Measurements from ENCODE around the gene ABCA8. TPM values are rescaled to one million over a fixed set of nuclear protein-coding genes. Genes with fewer than 3 reads are reported as not detected.

ABCA8 gene
- total RNA-seq, 4 donors from 2014 or later, result 10.9 to 87.5 (median 21.2) TPM

DNA sequence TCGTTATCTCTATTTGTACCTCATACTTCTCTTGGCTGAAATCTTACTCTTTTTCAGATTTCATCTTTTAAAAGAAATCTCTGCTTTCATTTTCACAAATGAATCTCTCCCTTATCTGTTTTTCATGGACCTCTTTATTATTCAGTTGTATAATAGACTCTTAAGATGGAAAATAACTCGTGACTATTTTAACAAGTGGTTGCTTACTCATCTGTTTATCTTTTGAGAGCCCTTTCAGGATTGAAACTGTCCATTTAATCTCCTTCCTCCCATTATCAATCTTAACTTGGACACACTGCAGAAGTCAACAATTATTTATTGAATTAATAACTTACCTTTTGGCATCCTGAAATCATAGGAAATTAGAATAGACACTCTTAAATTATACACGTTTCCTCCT, 68.8 kb downstream of the ABCA8 start:
- no peak for DNase-seq
- Histone ChIP-seq H3K4me3 (no peak overlapping the region), H3K27ac (no peak overlapping the region), H3K9me3 (no peaks in the 10 kb centered on the region), H3K27me3 (no peaks in the 10 kb centered on the region), H3K4me1 (no peaks in the 10 kb centered on the region), H3K36me3 (no peaks in the 10 kb centered on the region)
- TF ChIP-seq, protein P1, sequence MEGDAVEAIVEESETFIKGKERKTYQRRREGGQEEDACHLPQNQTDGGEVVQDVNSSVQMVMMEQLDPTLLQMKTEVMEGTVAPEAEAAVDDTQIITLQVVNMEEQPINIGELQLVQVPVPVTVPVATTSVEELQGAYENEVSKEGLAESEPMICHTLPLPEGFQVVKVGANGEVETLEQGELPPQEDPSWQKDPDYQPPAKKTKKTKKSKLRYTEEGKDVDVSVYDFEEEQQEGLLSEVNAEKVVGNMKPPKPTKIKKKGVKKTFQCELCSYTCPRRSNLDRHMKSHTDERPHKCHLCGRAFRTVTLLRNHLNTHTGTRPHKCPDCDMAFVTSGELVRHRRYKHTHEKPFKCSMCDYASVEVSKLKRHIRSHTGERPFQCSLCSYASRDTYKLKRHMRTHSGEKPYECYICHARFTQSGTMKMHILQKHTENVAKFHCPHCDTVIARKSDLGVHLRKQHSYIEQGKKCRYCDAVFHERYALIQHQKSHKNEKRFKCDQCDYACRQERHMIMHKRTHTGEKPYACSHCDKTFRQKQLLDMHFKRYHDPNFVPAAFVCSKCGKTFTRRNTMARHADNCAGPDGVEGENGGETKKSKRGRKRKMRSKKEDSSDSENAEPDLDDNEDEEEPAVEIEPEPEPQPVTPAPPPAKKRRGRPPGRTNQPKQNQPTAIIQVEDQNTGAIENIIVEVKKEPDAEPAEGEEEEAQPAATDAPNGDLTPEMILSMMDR (IDR thresholded peaks at IDR 0.05), result no peak
- TF ChIP-seq POLR2A (IDR thresholded peaks at IDR 0.05), result no peak

DNA sequence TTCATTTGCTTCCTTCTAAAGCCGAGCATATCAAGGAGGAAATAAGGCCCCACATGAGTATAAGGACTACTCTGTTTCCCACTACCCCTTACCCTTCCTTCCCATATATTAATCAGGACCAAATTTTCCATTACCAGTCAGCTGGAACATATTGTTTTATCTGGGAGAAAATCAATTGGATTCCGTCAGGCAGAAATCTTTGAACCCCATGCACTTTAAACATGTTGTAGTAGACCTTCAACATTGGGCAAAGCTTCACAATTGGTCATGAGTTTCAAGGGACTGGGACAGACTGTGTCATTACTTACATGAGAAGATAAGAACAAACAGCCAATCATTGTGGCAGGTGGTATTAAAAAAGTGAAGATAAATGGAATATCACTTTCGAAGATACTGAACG, 70.3 kb downstream of the ABCA8 start:
- DNase-seq, result no peak
- Histone ChIP-seq H3K36me3 (peaks cover 0 to 8% (median 0%) of the 10 kb centered on the region in 3 donors), H3K4me1 (no peaks in the 10 kb centered on the region), H3K27me3 (no peaks in the 10 kb centered on the region), H3K27ac (no peak overlapping the region), H3K9me3 (peaks cover 0 to 7% (median 0%) of the 10 kb centered on the region in 4 donors), H3K4me3 (no peak overlapping the region)
- TF ChIP-seq POLR2A (IDR thresholded peaks at IDR 0.05), result no peak
- TF ChIP-seq, protein P1 (IDR thresholded peaks at IDR 0.05), result no peak

- no peaks in the 10 kb centered on the region for H3K27me3 ChIP-seq
- no peak for DNase-seq
These were observed 76.8 kb downstream of the ABCA8 start for GRCh38 chr17:68878226-68878885.

GRCh38 chr17:68871447-68871846, 83.7 kb downstream of the ABCA8 start:
- no peak overlapping the region for H3K4me3 ChIP-seq
- H3K27me3 ChIP-seq, result no peaks in the 10 kb centered on the region
- DNase-seq, result no peak
- TF ChIP-seq, protein P1 (IDR thresholded peaks at IDR 0.05), result no peak
- TF ChIP-seq POLR2A (IDR thresholded peaks at IDR 0.05), result no peak
- H3K9me3 ChIP-seq, result no peaks in the 10 kb centered on the region
- no peaks in the 10 kb centered on the region for H3K4me1 ChIP-seq
- no peak overlapping the region for H3K27ac ChIP-seq
- no peaks in the 10 kb centered on the region for H3K36me3 ChIP-seq

More at GRCh38 chr17:68878226-68878885, 76.8 kb downstream of the ABCA8 start:
- Histone ChIP-seq H3K36me3 (peaks cover 0 to 9% (median 0%) of the 10 kb centered on the region in 3 donors), H3K4me1 (no peaks in the 10 kb centered on the region), H3K9me3 (peaks cover 0 to 8% (median 1%) of the 10 kb centered on the region in 4 donors), H3K4me3 (no peak overlapping the region), H3K27ac (no peak overlapping the region)
- TF ChIP-seq, protein P1 (IDR thresholded peaks at IDR 0.05), result no peak
- no peak for TF ChIP-seq POLR2A (IDR thresholded peaks at IDR 0.05)

DNA sequence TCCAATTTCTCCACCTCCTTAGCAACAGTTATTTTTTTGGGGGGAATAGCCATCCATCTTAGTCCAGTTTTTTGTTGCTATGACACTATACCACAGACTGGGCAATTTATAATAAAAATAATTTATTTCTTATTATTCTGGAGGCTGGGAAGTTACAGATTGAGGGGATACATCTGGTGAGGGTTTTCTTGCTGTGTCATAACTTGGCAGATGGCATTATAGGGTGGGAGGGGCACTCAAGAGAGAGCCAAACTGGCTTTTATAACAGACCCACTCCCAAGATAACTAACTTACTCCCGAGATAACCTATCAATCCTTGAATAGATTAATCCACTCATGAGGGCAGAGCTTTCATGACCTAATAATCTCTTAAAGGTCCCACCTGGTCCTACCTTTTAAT, 84.2 kb downstream of the ABCA8 start:
- Histone ChIP-seq H3K36me3 (no peaks in the 10 kb centered on the region), H3K9me3 (no peaks in the 10 kb centered on the region), H3K27ac (no peak overlapping the region), H3K27me3 (no peaks in the 10 kb centered on the region), H3K4me3 (no peak overlapping the region), H3K4me1 (no peaks in the 10 kb centered on the region)
- no peak for DNase-seq
- no peak for TF ChIP-seq POLR2A (IDR thresholded peaks at IDR 0.05)
- TF ChIP-seq, protein P1 (IDR thresholded peaks at IDR 0.05), result no peak
